K562 (cell line): ENCODE results near the gene DYRK1A.

Source experiments
- HDAC6 ChIP-seq: IDR thresholded peaks from 2 replicates; pipeline ENCODE4 v1.6.1; 2012; ENCODE audit warnings: low read depth, mild to moderate bottlenecking, control low read depth, inconsistent platforms, low read length, moderate library complexity
- ZNF175 ChIP-seq: fragments of 200-800 bp; sonication (Bioruptor generic); IDR thresholded peaks from 2 replicates; pipeline ENCODE4 v1.6.1; 2016; ENCODE audit warnings: low read depth, mild to moderate bottlenecking, missing genetic modification characterization, missing compliant biosample characterization
- TF ChIP-seq, protein P1 (sequence below): fragments of 250-450 bp; sonication (Bioruptor Pico); IDR thresholded peaks from 2 replicates; pipeline ENCODE4 v1.4.0; 2020; ENCODE audit warnings: mild to moderate bottlenecking, moderate library complexity

- TF ChIP-seq HDAC6 (no peak), ZNF175 (CRISPR knock-in tag) (no peak)
- TF ChIP-seq, protein P1, sequence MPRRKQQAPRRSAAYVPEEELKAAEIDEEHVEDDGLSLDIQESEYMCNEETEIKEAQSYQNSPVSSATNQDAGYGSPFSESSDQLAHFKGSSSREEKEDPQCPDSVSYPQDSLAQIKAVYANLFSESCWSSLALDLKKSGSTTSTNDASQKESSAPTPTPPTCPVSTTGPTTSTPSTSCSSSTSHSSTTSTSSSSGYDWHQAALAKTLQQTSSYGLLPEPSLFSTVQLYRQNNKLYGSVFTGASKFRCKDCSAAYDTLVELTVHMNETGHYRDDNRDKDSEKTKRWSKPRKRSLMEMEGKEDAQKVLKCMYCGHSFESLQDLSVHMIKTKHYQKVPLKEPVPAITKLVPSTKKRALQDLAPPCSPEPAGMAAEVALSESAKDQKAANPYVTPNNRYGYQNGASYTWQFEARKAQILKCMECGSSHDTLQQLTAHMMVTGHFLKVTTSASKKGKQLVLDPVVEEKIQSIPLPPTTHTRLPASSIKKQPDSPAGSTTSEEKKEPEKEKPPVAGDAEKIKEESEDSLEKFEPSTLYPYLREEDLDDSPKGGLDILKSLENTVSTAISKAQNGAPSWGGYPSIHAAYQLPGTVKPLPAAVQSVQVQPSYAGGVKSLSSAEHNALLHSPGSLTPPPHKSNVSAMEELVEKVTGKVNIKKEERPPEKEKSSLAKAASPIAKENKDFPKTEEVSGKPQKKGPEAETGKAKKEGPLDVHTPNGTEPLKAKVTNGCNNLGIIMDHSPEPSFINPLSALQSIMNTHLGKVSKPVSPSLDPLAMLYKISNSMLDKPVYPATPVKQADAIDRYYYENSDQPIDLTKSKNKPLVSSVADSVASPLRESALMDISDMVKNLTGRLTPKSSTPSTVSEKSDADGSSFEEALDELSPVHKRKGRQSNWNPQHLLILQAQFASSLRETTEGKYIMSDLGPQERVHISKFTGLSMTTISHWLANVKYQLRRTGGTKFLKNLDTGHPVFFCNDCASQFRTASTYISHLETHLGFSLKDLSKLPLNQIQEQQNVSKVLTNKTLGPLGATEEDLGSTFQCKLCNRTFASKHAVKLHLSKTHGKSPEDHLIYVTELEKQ (CRISPR knock-in tag) = no peak
Observed at GRCh38 chr21:37374027-37374426, 7.5 kb downstream of the DYRK1A start.
